ENCODE measurements around the gene MAP3K15. TPM values are rescaled to one million over a fixed set of nuclear protein-coding genes. Genes with fewer than 3 reads are reported as not detected.

MAP3K15 gene
- total RNA-seq, 1 donor, result under 0.01 TPM

DNA sequence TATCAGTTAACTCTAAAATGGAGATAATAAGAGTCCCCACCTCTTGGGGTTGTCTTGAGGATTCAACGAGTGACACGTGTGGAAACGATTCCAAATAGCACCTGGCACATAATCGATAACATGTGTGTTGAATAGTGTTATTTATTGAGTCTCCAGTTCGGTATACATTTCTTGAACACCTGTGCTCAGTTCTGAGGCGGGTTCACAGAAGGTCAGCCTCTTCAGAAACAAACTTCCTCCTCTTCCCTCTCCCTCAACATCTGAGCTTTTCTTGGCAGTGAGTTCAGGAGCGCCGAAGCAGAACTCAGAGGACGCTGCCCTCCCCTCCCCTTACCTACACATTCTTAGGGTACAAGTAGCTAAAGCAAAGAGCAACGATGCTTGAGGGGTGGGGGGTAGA is 170.6 kb downstream of the MAP3K15 start:
- TF ChIP-seq, protein P1, sequence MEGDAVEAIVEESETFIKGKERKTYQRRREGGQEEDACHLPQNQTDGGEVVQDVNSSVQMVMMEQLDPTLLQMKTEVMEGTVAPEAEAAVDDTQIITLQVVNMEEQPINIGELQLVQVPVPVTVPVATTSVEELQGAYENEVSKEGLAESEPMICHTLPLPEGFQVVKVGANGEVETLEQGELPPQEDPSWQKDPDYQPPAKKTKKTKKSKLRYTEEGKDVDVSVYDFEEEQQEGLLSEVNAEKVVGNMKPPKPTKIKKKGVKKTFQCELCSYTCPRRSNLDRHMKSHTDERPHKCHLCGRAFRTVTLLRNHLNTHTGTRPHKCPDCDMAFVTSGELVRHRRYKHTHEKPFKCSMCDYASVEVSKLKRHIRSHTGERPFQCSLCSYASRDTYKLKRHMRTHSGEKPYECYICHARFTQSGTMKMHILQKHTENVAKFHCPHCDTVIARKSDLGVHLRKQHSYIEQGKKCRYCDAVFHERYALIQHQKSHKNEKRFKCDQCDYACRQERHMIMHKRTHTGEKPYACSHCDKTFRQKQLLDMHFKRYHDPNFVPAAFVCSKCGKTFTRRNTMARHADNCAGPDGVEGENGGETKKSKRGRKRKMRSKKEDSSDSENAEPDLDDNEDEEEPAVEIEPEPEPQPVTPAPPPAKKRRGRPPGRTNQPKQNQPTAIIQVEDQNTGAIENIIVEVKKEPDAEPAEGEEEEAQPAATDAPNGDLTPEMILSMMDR (IDR thresholded peaks at IDR 0.05; ENCODE audit: insufficient read depth, low read depth, low read length), result no peak
- no peak for DNase-seq (ENCODE audit: low read depth)
- H3K4me3 ChIP-seq (ENCODE audit: low read depth, low read length), result peak overlapping the region; percentile 72

DNA sequence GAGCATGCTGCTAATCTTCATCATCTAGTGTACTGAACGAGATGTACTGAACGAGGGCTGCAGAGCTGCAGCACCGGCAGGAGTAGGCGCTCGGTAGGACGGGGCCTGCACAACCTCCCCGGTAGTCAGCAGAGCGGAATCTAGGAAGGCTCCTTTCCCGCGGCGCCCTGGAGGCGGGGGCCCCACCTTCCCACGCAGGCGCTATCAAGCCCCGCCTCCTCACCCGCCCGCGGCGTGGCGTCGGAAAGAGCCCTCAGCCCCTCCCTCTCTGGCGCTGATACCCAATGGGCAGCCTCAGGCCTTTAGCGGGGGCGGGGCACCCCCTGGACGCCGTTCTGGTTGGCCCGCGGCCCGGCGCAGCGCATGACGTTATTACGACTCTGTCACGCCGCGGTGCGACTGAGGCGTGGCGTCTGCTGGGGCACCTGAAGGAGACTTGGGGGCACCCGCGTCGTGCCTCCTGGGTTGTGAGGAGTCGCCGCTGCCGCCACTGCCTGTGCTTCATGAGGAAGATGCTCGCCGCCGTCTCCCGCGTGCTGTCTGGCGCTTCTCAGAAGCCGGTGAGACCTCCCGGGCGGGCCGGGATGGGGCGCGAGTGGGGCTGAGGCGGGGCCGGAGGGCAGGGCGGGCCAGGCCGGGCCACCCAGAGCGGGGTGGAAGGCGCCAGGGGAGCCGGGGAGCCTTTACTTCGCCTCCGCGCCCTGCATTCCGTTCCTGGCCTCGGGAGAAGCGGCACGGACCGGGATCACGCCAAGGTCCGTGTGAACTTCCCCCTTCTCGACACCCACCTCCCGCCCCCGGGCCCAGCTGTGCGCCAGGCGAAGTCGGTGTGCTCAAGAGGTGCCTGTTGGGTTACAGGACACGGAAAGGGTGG is 171.5 kb downstream of the MAP3K15 start, which contains the start of gene PDHA1:
TSS of gene PDHA1 (plus strand) at position 393 of the 874 bp plus-strand sequence. CDS start at position 504, 111 bp downstream.
- DNase-seq (ENCODE audit: low read depth), result peak; percentile 91
- H3K4me3 ChIP-seq (ENCODE audit: low read depth, low read length), result peak within 1 kb of the TSS; percentile 72
- TF ChIP-seq, protein P1 (IDR thresholded peaks at IDR 0.05; ENCODE audit: insufficient read depth, low read depth, low read length), result no peak

DNA sequence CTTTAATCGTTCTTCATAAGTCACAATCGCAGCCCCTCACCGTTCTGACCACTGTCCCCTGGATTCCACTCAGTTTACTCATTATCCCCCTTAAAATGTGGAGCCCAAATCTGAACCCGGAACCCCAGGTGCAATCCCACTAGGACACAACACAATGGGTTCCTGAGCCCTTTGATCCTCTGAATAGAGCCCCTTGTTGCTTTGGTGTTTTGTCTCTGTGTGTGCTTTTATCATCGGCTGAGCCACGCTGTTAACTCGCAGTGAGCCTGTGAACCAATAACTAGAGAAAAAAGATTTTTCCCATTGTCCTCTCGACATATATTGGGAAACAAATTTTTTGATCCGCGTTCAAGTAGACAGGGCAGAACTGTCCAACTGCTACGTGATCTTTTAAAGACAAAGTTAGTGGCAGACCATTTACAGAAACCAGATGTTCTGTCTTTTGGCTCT is 172.2 kb downstream of the MAP3K15 start:
- peak overlapping the region; percentile 72 for H3K4me3 ChIP-seq (ENCODE audit: low read depth, low read length)
- DNase-seq (ENCODE audit: low read depth), result no peak
- TF ChIP-seq, protein P1 (IDR thresholded peaks at IDR 0.05; ENCODE audit: insufficient read depth, low read depth, low read length), result no peak

DNA sequence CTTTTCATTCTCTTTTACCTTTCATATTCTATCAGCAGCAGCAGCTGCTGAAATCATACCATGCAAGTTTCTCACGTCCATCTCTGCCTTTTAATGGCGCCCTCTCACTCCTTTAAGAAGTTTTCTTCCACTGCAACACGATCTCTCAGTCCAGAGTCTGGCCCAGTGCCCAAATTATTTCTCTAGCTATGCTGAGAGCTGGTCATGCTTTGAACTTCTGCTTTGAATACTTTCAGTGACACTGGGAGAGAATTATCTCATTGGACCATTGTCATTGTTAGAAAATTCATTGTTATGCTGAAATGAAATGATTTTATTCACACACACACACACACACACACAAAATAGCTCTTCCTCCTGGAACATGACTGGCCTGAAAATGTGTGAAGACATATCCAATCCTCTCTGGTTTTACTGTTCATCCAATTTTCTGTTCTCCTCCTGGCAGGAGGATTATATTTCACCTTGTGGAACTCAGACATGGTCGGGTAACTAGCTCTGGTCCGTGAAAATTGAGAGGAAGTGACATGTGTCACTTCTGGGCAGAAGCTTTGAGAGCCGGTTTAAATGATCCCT is 172.9 kb downstream of the MAP3K15 start:
- DNase-seq (ENCODE audit: low read depth), result no peak

DNA sequence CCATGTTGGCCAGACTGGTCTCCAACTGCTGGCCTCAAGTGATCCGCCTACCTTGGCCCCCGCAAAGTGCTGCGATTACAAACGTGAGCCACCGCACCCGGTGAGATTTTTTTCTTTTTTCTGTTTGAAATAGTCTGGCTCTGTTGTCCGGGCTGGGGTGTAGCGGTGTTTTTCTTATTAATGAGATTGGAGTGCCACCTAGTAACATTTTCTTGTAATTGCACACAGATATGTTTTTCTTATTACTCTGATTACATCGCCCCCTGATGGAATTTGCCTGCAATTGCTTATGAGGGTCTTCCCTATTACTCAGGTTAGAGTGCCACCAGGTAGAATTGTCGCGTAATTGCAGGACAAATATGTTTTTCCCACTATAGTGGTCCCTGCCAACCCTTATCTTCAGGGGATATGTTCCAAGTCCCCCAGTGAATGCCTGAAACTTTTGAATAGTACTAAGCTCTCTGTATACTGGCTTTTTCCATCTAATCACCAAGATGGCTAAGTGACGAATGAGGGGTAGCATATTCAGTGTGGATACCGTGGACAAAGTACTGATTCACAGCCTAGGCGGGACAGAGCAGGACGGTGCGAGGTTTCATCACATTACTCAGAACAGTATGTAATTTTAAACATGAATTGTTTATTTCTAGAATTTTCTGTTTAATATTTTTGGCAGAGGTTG is 180.2 kb downstream of the MAP3K15 start:
- TF ChIP-seq, protein P1 (IDR thresholded peaks at IDR 0.05; ENCODE audit: insufficient read depth, low read depth, low read length), result peak; percentile 47
- no peak overlapping the region for H3K4me3 ChIP-seq (ENCODE audit: low read depth, low read length)
- peak; percentile 31 for DNase-seq (ENCODE audit: low read depth)

More for the DNA sequence above, 172.9 kb downstream of the MAP3K15 start:
- H3K4me3 ChIP-seq (ENCODE audit: low read depth, low read length), result no peak overlapping the region
- TF ChIP-seq, protein P1 (IDR thresholded peaks at IDR 0.05; ENCODE audit: insufficient read depth, low read depth, low read length), result no peak

DNA sequence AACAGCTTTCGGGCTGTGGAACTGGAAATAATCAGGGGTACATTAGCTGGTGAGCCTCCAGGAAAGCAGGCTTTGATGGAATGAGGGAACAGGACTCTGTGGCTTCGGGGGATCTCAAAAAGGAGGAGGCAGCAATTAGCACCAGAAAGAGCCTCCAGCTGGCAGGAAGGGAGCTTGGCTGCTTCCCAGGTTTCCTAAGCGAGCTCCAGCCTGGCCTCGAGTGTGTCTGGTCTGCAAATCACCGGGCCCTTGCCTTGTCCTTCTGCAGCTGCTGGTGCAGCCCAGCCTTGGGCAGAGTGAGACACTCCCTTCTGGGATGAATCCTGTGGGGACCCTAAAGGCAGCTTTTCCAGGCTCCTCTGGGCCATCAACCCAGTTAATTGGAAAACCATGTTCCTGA is 182.3 kb downstream of the MAP3K15 start:
- H3K4me3 ChIP-seq (ENCODE audit: low read depth, low read length), result no peak overlapping the region
- TF ChIP-seq, protein P1 (IDR thresholded peaks at IDR 0.05; ENCODE audit: insufficient read depth, low read depth, low read length), result no peak
- DNase-seq (ENCODE audit: low read depth), result no peak

All from fibroblast of villous mesenchyme (primary cell).